ENCODE data around the gene AVPR2. TPM values are rescaled to one million over a fixed set of nuclear protein-coding genes. Genes with fewer than 3 reads are reported as not detected.

AVPR2 gene
- total RNA-seq, 1 experiment from 2014 or later = not detected

GRCh38 chrX:153883163-153883843 is 21.2 kb upstream of the AVPR2 start:
- H3K27ac ChIP-seq (ENCODE audit: low read depth, low read length) = no peak overlapping the region
- no peaks in the 10 kb centered on the region for H4K20me1 ChIP-seq (ENCODE audit: insufficient read depth)
- H3K36me3 ChIP-seq (ENCODE audit: control insufficient read depth in 1 of 2, insufficient read depth in 2 of 2, low read length in 2 of 2) = no peaks in the 10 kb centered on the region
- no peak overlapping the region for H3K4me2 ChIP-seq (ENCODE audit: low read length)
- no peak overlapping the region for H3K4me3 ChIP-seq (replicated peaks in 1 of 2; ENCODE audit: low read depth in 1 of 2, low read length in 2 of 2)
- no peaks in the 10 kb centered on the region for H3K79me2 ChIP-seq (ENCODE audit: insufficient read depth, low read length)
- CTCF ChIA-PET = no interaction called here
- POLR2A ChIA-PET = no interaction called here
- H2AFZ ChIP-seq (ENCODE audit: low read depth, low read length, poor library complexity, severe bottlenecking) = no peak overlapping the region
- intact Hi-C loops (cut with micrococcal nuclease) = no loop called here
- no peak for TF ChIP-seq ELF1 (IDR thresholded peaks at IDR 0.05; ENCODE audit: borderline replicate concordance, low read depth)
- TF ChIP-seq ZNF274 (IDR thresholded peaks at IDR 0.05; ENCODE audit: low read depth, low read length) = no peak
- TF ChIP-seq TCF7L2 (IDR thresholded peaks at IDR 0.05; ENCODE audit: borderline replicate concordance, extremely low read depth, insufficient read depth, insufficient read length) = no peak
- no peak for TF ChIP-seq YY1 (IDR thresholded peaks at IDR 0.05; ENCODE audit: extremely low read depth, insufficient replicate concordance, low read depth, low read length)
- TF ChIP-seq FOSL1 (IDR thresholded peaks at IDR 0.05; ENCODE audit: low read depth) = no peak
- peaks cover 9 to 37% of the 10 kb centered on the region in 2 experiments for H3K4me1 ChIP-seq (ENCODE audit: control insufficient read depth in 1 of 2, insufficient read depth in 2 of 2, low read length in 2 of 2)
- RAD21 ChIA-PET (ENCODE audit: low non-redundant PET in 1 of 2, low total read pairs in 2 of 2, uncharacterized antibody in 2 of 2, unreplicated experiment in 2 of 2) = no interaction called here
- no peaks in the 10 kb centered on the region for H3K9me3 ChIP-seq (ENCODE audit: control insufficient read depth in 1 of 2, insufficient read depth in 1 of 2, low read depth in 1 of 2, low read length in 2 of 2)
- H3K27me3 ChIP-seq (ENCODE audit: insufficient read depth, low read length) = no peaks in the 10 kb centered on the region
- ATAC-seq (no peak), DNase-seq (ENCODE audit: low read depth, low spot score) (no peak)
- H3K9ac ChIP-seq (ENCODE audit: low read length) = no peak overlapping the region
- no TSS peak for BruUV-seq (replicated peaks)
- H3K9me2 ChIP-seq (ENCODE audit: insufficient read depth) = no peaks in the 10 kb centered on the region

GRCh38 chrX:153884136-153884535 is 20.3 kb upstream of the AVPR2 start:
- Histone ChIP-seq H4K20me1 (ENCODE audit: insufficient read depth) (no peaks in the 10 kb centered on the region), H3K4me2 (ENCODE audit: low read length) (no peak overlapping the region), H3K27me3 (ENCODE audit: insufficient read depth, low read length) (no peaks in the 10 kb centered on the region), H2AFZ (ENCODE audit: low read depth, low read length, poor library complexity, severe bottlenecking) (no peak overlapping the region), H3K79me2 (ENCODE audit: insufficient read depth, low read length) (no peaks in the 10 kb centered on the region), H3K36me3 (ENCODE audit: control insufficient read depth in 1 of 2, insufficient read depth in 2 of 2, low read length in 2 of 2) (no peaks in the 10 kb centered on the region), H3K4me1 (ENCODE audit: control insufficient read depth in 1 of 2, insufficient read depth in 2 of 2, low read length in 2 of 2) (peaks cover 9 to 37% of the 10 kb centered on the region in 2 experiments), H3K9ac (ENCODE audit: low read length) (no peak overlapping the region), H3K9me3 (ENCODE audit: control insufficient read depth in 1 of 2, insufficient read depth in 1 of 2, low read depth in 1 of 2, low read length in 2 of 2) (no peaks in the 10 kb centered on the region), H3K4me3 (replicated peaks in 1 of 2; ENCODE audit: low read depth in 1 of 2, low read length in 2 of 2) (no peak overlapping the region), H3K27ac (ENCODE audit: low read depth, low read length) (no peak overlapping the region), H3K9me2 (ENCODE audit: insufficient read depth) (no peaks in the 10 kb centered on the region)
- RAD21 ChIA-PET (ENCODE audit: low non-redundant PET in 1 of 2, low total read pairs in 2 of 2, uncharacterized antibody in 2 of 2, unreplicated experiment in 2 of 2) = interaction anchor here in 1 of 2 experiments (0.7 kb wide), 1 partner anchor 90 kb away, joined by 3 read pairs; the partner anchor contains the start of genes IDH3G and SSR4
- ATAC-seq (no peak), DNase-seq (ENCODE audit: low read depth, low spot score) (no peak)
- CTCF ChIA-PET = no interaction called here
- no TSS peak for BruUV-seq (replicated peaks)
- intact Hi-C loops (cut with micrococcal nuclease) = loop anchor here (1.0 kb wide), 1 partner anchor 120 kb away; the partner anchor contains the start of gene PLXNB3
- POLR2A ChIA-PET = no interaction called here
- no peak for TF ChIP-seq JUND (IDR thresholded peaks at IDR 0.05)
- TF ChIP-seq, protein P1, sequence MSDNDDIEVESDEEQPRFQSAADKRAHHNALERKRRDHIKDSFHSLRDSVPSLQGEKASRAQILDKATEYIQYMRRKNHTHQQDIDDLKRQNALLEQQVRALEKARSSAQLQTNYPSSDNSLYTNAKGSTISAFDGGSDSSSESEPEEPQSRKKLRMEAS (IDR thresholded peaks at IDR 0.05) = no peak
- no peak for TF ChIP-seq FOSL1 (IDR thresholded peaks at IDR 0.05; ENCODE audit: low read depth)
- TF ChIP-seq TCF7L2 (IDR thresholded peaks at IDR 0.05; ENCODE audit: borderline replicate concordance, extremely low read depth, insufficient read depth, insufficient read length) = no peak
- TF ChIP-seq SRF (IDR thresholded peaks at IDR 0.05; ENCODE audit: low read depth) = no peak
- no peak for TF ChIP-seq CTCF (IDR thresholded peaks at IDR 0.05 in 2 of 3, conservative IDR thresholded peaks at IDR 0.05 in 1 of 3; ENCODE audit: borderline replicate concordance in 1 of 3, insufficient read depth in 1 of 3, low read depth in 2 of 3, low read length in 2 of 3)
- no peak for TF ChIP-seq SIN3A (IDR thresholded peaks at IDR 0.05; ENCODE audit: low read depth)
- no peak for TF ChIP-seq EGR1 (IDR thresholded peaks at IDR 0.05; ENCODE audit: low read depth)
- no peak for TF ChIP-seq POLR2AphosphoS5 (IDR thresholded peaks at IDR 0.05; ENCODE audit: low read depth, low read length)
- TF ChIP-seq EZH2phosphoT487 (IDR thresholded peaks at IDR 0.05; ENCODE audit: borderline replicate concordance) = no peak
- no peak for TF ChIP-seq ELF1 (IDR thresholded peaks at IDR 0.05; ENCODE audit: borderline replicate concordance, low read depth)
- TF ChIP-seq CBX3 (IDR thresholded peaks at IDR 0.05; ENCODE audit: low read depth) = no peak
- no peak for TF ChIP-seq EZH2 (IDR thresholded peaks at IDR 0.05)
- no peak for TF ChIP-seq SP1 (IDR thresholded peaks at IDR 0.05; ENCODE audit: low read depth)
- TF ChIP-seq ZNF274 (IDR thresholded peaks at IDR 0.05; ENCODE audit: low read depth, low read length) = no peak
- no peak for TF ChIP-seq ZFX (IDR thresholded peaks at IDR 0.05)

All from HCT116 (cell line).